ENCODE data around the gene SFTPD.
A peak's percentile ranks its signal among the peaks of the same experiment; 100 is the strongest.

The SFTPD gene

DNA sequence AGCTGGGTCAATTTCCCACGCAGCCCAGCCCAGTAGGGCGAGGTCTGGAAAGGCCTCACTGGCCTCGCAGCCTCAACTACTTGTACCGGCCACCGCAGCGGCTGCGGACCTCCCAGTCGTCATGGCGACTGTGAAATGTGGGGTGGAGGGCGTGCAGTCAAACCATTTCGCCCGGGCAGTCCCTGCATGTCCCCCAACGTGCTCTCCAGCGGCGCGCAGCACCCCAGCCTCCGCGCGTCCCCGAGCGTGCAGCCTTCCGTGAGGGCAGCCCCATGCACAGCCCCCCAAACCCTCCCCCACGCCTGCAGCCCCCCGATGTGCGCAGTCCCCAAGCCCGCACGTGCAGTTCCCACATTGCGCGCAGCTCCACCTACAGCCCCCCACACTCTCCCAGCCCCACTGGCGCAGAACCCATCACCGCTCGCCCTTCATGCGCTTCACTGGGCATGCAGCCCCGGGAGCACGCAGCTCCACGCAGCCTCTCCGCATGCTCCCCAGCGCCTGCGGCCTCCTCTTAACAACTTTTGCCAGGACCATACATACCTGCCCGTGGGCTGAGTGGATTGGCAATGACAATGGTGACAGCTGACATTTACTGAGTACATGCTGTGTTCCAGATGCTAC is 34.5 kb upstream of the SFTPD start:
- H3K4me3 ChIP-seq (ENCODE audit: low read depth, low read length): no peak overlapping the region
- DNase-seq (ENCODE audit: low read depth): no peak
- TF ChIP-seq, protein P1, sequence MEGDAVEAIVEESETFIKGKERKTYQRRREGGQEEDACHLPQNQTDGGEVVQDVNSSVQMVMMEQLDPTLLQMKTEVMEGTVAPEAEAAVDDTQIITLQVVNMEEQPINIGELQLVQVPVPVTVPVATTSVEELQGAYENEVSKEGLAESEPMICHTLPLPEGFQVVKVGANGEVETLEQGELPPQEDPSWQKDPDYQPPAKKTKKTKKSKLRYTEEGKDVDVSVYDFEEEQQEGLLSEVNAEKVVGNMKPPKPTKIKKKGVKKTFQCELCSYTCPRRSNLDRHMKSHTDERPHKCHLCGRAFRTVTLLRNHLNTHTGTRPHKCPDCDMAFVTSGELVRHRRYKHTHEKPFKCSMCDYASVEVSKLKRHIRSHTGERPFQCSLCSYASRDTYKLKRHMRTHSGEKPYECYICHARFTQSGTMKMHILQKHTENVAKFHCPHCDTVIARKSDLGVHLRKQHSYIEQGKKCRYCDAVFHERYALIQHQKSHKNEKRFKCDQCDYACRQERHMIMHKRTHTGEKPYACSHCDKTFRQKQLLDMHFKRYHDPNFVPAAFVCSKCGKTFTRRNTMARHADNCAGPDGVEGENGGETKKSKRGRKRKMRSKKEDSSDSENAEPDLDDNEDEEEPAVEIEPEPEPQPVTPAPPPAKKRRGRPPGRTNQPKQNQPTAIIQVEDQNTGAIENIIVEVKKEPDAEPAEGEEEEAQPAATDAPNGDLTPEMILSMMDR (conservative IDR thresholded peaks at IDR 0.05; ENCODE audit: low read depth, low read length): no peak

DNA sequence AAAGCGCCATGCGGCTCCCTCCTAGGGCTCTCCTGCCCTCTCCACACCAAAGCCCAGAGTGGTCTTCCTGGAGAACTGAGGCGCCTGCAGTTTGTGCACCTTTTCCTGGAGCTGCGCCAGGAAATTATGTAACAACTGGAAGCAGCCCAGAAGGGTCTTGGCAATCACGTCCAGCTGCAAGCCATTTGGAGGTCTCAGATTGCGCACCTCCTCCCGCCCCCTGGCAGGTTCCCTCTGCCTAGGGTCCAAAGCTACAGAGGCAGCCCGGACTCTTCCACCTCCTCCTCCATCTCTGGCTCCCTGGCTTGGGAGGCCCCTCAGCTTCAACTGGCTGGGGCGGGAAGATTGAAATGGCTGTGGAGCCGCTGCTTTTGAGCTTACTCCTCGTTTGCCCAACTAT is 34.0 kb upstream of the SFTPD start:
- H3K4me3 ChIP-seq (ENCODE audit: low read depth, low read length): no peak overlapping the region
- DNase-seq (ENCODE audit: low read depth): no peak
- TF ChIP-seq, protein P1 (conservative IDR thresholded peaks at IDR 0.05; ENCODE audit: low read depth, low read length): no peak

DNA sequence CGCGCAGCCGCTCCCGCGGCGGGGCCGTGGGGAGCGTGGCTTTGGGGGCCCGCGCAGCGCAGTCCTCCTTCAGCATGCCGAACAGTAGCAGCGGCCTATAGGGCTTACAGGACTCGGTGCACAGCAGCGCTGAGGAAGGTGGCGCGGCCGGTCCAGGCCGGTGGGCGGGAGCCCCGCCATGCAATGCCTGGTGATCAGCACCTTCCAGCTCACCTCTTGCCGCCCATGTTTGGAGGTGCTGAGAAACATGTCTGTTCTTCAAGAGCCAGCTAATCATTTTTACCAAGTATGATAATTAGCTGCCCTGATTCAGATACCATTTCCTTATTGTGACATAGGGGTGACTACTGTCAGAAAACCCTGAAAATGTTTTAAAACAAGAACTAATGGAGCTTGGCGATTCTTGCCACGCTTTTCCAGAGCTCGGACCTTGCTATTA is 33.5 kb upstream of the SFTPD start:
- no peak for DNase-seq (ENCODE audit: low read depth)
- TF ChIP-seq, protein P1 (conservative IDR thresholded peaks at IDR 0.05; ENCODE audit: low read depth, low read length): no peak
- H3K4me3 ChIP-seq (ENCODE audit: low read depth, low read length): no peak overlapping the region

DNA sequence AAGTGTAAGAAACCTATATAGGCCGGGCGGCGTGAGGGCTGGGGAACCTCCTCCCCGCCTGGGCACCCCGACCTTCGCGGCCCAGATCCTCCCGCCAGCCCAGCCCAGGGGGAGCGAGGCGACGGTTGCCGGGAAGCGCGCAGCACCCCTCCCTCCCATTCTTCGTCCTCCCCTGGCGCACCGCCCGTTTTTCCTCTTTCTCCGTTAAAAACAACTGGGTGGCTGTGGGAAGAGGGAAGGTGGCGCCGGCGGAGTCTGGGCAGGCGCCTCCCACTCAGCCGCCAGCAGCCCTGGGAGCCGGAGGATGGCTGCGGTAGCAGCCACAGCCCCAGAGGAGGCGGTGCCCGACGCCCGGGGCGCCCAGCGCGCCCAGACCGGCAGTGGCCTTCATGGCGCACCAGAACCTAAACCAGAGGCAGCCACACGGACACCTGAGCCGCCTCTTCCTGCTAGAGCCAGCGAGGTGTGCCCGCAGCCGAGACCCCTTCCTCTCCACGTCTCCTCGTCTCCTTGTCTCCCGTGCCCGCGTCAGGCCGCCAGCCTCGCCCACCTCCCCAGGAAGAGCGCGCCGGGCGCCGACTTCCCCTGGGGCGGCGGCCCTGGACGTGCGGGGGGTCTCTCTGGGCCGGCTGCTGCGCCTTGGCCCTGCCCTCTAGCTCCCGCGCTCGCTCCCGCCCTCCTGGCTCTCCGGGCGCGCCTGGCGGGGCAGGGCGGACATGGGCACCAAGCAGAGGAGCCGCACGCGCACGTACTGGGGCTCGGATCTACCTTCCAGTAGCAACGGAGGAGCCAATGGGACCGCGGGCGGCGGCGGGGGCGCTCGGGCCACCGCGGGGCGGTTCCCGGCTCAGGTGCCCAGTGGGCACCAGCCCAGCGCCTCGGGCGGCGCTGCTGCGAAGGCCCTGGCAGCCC is 32.8 kb upstream of the SFTPD start:
- peak; percentile 11 for DNase-seq (ENCODE audit: low read depth)
- H3K4me3 ChIP-seq (ENCODE audit: low read depth, low read length): peak overlapping the region; percentile 52
- TF ChIP-seq, protein P1 (conservative IDR thresholded peaks at IDR 0.05; ENCODE audit: low read depth, low read length): peak; percentile 2

DNA sequence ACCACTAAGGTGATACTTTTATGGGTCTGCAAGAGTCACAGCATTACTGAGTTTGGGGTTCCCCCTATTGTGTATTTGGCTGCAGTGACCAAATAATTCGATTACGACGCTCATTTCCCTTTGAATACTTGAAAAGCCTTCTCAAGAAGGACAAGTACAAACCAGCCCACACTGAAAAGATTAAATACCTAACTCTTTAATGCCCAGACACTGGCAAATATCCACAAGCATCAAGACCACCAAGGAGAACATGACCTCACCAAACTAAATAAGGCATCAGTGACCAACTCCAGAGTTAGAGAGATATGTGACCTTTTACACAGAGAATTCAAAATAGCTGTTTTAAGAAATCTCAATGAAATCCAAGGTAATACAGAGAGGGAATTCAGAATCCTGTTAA is 31.8 kb upstream of the SFTPD start:
- no peak overlapping the region for H3K4me3 ChIP-seq (ENCODE audit: low read depth, low read length)
- DNase-seq (ENCODE audit: low read depth): no peak
- TF ChIP-seq, protein P1 (conservative IDR thresholded peaks at IDR 0.05; ENCODE audit: low read depth, low read length): no peak

DNA sequence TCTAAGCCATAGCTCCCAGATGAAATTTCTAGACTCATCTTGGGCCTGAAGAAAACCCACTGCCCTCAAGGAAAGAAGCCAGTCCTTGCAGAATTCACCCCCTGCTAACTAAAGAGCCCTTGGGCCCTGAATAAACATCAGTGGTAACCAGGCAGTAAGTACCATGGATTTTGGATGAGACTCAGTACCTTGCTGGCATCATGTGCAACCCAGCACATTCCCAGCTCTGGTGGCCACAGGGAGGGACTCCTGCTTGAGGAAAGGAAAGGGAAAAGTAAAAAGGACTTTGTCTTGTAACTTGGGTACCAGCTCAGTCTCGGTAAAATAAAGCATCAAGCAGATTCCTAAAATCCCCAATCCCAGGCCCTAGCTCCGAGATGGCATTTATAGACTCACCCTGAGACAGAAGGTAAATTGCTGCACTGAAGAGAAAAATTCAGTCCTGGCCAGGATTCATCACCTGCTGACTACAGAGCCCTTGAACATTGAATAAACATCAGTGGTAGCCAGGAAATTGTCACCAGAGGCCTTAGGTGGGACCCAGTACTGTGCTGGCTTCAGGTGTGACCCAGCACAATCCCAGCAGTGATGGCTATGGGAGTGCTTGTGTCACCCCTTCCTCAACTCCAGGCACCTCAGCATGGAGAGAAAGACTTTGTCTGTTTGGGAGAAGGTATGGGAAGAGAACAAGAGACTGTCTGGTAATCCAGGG is 31.2 kb upstream of the SFTPD start:
- no peak for DNase-seq (ENCODE audit: low read depth)
- TF ChIP-seq, protein P1 (conservative IDR thresholded peaks at IDR 0.05; ENCODE audit: low read depth, low read length): no peak

More for the DNA sequence above, 31.2 kb upstream of the SFTPD start:
- H3K4me3 ChIP-seq (ENCODE audit: low read depth, low read length): no peak overlapping the region
